GM19395 (cell line): ENCODE data around the gene FAM13A.

Experiments
- ATAC-seq: cut with Tn5 transposase; IDR thresholded peaks from one replicate; pipeline ENCODE4 v1.9.1; 2021; ENCODE audit warnings: mild to moderate bottlenecking, moderate library complexity; ENCODE audit not compliant: unreplicated experiment

Gene FAM13A

GRCh38 chr4:88693792-88694191 is 363.2 kb downstream of the FAM13A start:
- ATAC-seq = no peak

GRCh38 chr4:88690355-88690754 is 366.6 kb downstream of the FAM13A start:
- no peak for ATAC-seq

- no peak for ATAC-seq
Measured at GRCh38 chr4:88681209-88681608, 375.8 kb downstream of the FAM13A start.
